HEK293 (cell line): ENCODE results near the gene MYH8.

Experiments
- CTCF ChIA-PET: fragments of 350-600 bp; formaldehyde crosslinking; extraction: SDS; loops from one replicate; lab custom pipeline; 2021; ENCODE audit warnings: antibody characterized with exemption; lab: Yijun Ruan, JAX
- POLR2A ChIA-PET: fragments of 300-600 bp; formaldehyde crosslinking; extraction: SDS; loops from one replicate; lab custom pipeline; 2020; ENCODE audit warnings: antibody characterized with exemption, inconsistent platforms; lab: Yijun Ruan, JAX
- H3K27ac ChIP-seq: fragments of 200-500 bp; sonication (Bioruptor generic); 2 replicates; pipeline ENCODE4 v1.5.1; 2014; ENCODE audit warnings: low read depth, low read length, control low read depth, inconsistent platforms; ENCODE audit errors: extremely low read depth
- H3K36me3 ChIP-seq, 2 experiments: fragments of 200-500 bp in 1 of 2; sonication (Bioruptor generic) in 1 of 2; 1 replicate in 1 of 2; 2 replicates in 1 of 2; pipeline ENCODE4 v1.5.1; 2014 to 2017; ENCODE audit warnings: inconsistent platforms in 2 of 2, low read length in 2 of 2; ENCODE audit not compliant: control insufficient read depth in 2 of 2, insufficient read depth in 1 of 2
- H3K4me1 ChIP-seq: fragments of 200-500 bp; sonication (Bioruptor generic); 2 replicates; pipeline ENCODE4 v1.5.1; 2014; ENCODE audit warnings: mild to moderate bottlenecking, low read length, inconsistent platforms; ENCODE audit not compliant: control insufficient read depth, insufficient read depth
- H3K4me3 ChIP-seq: 2 replicates; pipeline ENCODE4 v1.5.1; 2011; ENCODE audit warnings: low read depth, mild to moderate bottlenecking, control low read depth, low read length, moderate library complexity
- H3K9me3 ChIP-seq: fragments of 200-500 bp; sonication (Bioruptor generic); 2 replicates; pipeline ENCODE4 v1.5.1; 2014; ENCODE audit warnings: low read depth, low read length, inconsistent platforms; ENCODE audit not compliant: control insufficient read depth, insufficient read depth
- EGR2 ChIP-seq: fragments of 450-650 bp; formaldehyde crosslinking; IDR thresholded peaks from 2 replicates; pipeline ENCODE4 v1.5.1; 2016; ENCODE audit warnings: low read depth, missing biosample characterization, missing genetic modification characterization
- FEZF1 ChIP-seq: fragments of 450-650 bp; formaldehyde crosslinking; IDR thresholded peaks from 2 replicates; pipeline ENCODE4 v1.5.1; 2016; ENCODE audit warnings: missing biosample characterization, missing genetic modification characterization
- GLI4 ChIP-seq: fragments of 450-650 bp; formaldehyde crosslinking; IDR thresholded peaks from 2 replicates; pipeline ENCODE4 v1.5.1; 2016; ENCODE audit warnings: missing biosample characterization, missing genetic modification characterization
- KLF7 ChIP-seq: fragments of 450-650 bp; formaldehyde crosslinking; IDR thresholded peaks from 2 replicates; pipeline ENCODE4 v1.5.1; 2016; ENCODE audit warnings: missing biosample characterization, missing genetic modification characterization, borderline replicate concordance
- SALL2 ChIP-seq: fragments of 450-650 bp; formaldehyde crosslinking; IDR thresholded peaks from 2 replicates; pipeline ENCODE4 v1.5.0; 2017; ENCODE audit warnings: missing biosample characterization, mild to moderate bottlenecking, missing genetic modification characterization, borderline replicate concordance
- TRIM28 ChIP-seq: IDR thresholded peaks from 2 replicates; pipeline ENCODE4 v1.6.1; 2011; ENCODE audit warnings: low read length, control low read depth, borderline replicate concordance
- WT1 ChIP-seq: fragments of 450-650 bp; formaldehyde crosslinking; IDR thresholded peaks from 2 replicates; pipeline ENCODE4 v1.5.1; 2016; ENCODE audit warnings: missing biosample characterization, missing genetic modification characterization
- ZBTB17 ChIP-seq: fragments of 450-650 bp; formaldehyde crosslinking; IDR thresholded peaks from 2 replicates; pipeline ENCODE4 v1.5.1; 2016; ENCODE audit warnings: missing biosample characterization, missing genetic modification characterization
- ZBTB21 ChIP-seq: fragments of 450-650 bp; formaldehyde crosslinking; IDR thresholded peaks from 2 replicates; pipeline ENCODE4 v1.5.1; 2017; ENCODE audit warnings: missing biosample characterization, missing genetic modification characterization
- ZBTB48 ChIP-seq: fragments of 450-650 bp; formaldehyde crosslinking; IDR thresholded peaks from 2 replicates; pipeline ENCODE4 v1.5.1; 2016; ENCODE audit warnings: missing biosample characterization, missing genetic modification characterization
- ZEB2 ChIP-seq: fragments of 450-650 bp; formaldehyde crosslinking; IDR thresholded peaks from 2 replicates; pipeline ENCODE4 v1.5.1; 2016; ENCODE audit warnings: missing biosample characterization, missing genetic modification characterization
- ZFP37 ChIP-seq: fragments of 450-650 bp; formaldehyde crosslinking; IDR thresholded peaks from 2 replicates; pipeline ENCODE4 v1.5.1; 2016; ENCODE audit warnings: missing biosample characterization, missing genetic modification characterization
- ZNF133 ChIP-seq: fragments of 450-650 bp; formaldehyde crosslinking; IDR thresholded peaks from 2 replicates; pipeline ENCODE4 v1.5.1; 2016; ENCODE audit warnings: missing biosample characterization, missing genetic modification characterization
- ZNF157 ChIP-seq: fragments of 450-650 bp; formaldehyde crosslinking; IDR thresholded peaks from 2 replicates; pipeline ENCODE4 v1.5.1; 2016; ENCODE audit warnings: missing biosample characterization, missing genetic modification characterization
- ZNF311 ChIP-seq: fragments of 450-650 bp; formaldehyde crosslinking; IDR thresholded peaks from 2 replicates; pipeline ENCODE4 v1.5.1; 2017; ENCODE audit warnings: missing biosample characterization, missing genetic modification characterization, borderline replicate concordance
- ZNF324 ChIP-seq: fragments of 450-650 bp; formaldehyde crosslinking; IDR thresholded peaks from 2 replicates; pipeline ENCODE4 v1.5.1; 2016; ENCODE audit warnings: missing biosample characterization, missing genetic modification characterization
- ZNF354C ChIP-seq: fragments of 450-650 bp; formaldehyde crosslinking; IDR thresholded peaks from 2 replicates; pipeline ENCODE4 v1.5.1; 2016; ENCODE audit warnings: missing biosample characterization, missing genetic modification characterization, low read depth, borderline replicate concordance
- ZNF404 ChIP-seq: fragments of 450-650 bp; formaldehyde crosslinking; IDR thresholded peaks from 2 replicates; pipeline ENCODE4 v1.5.1; 2017; ENCODE audit warnings: missing biosample characterization, missing genetic modification characterization
- ZNF501 ChIP-seq: fragments of 450-650 bp; formaldehyde crosslinking; IDR thresholded peaks from 2 replicates; pipeline ENCODE4 v1.5.1; 2016; ENCODE audit warnings: missing biosample characterization, missing genetic modification characterization
- ZNF510 ChIP-seq: fragments of 450-650 bp; formaldehyde crosslinking; IDR thresholded peaks from 2 replicates; pipeline ENCODE4 v1.5.1; 2018; ENCODE audit warnings: mild to moderate bottlenecking, missing genetic modification characterization, missing biosample characterization; ENCODE audit not compliant: insufficient replicate concordance
- ZNF654 ChIP-seq: fragments of 450-650 bp; formaldehyde crosslinking; IDR thresholded peaks from 2 replicates; pipeline ENCODE4 v1.5.1; 2016; ENCODE audit warnings: low read depth, missing biosample characterization, missing genetic modification characterization
- ZNF660 ChIP-seq: fragments of 450-650 bp; IDR thresholded peaks from 2 replicates; pipeline ENCODE4 v1.5.1; 2018; ENCODE audit warnings: missing biosample characterization, mild to moderate bottlenecking, missing genetic modification characterization
- ZNF830 ChIP-seq: fragments of 450-650 bp; IDR thresholded peaks from 2 replicates; pipeline ENCODE4 v1.5.0; 2018; ENCODE audit warnings: missing biosample characterization, missing genetic modification characterization, low read depth, mild to moderate bottlenecking, moderate library complexity
- TF ChIP-seq, protein P1 (sequence below): fragments of 450-650 bp; formaldehyde crosslinking; IDR thresholded peaks from 2 replicates; pipeline ENCODE4 v1.5.1; 2017; ENCODE audit warnings: missing biosample characterization, missing genetic modification characterization
- TF ChIP-seq, protein P2 (sequence below): fragments of 450-650 bp; formaldehyde crosslinking; IDR thresholded peaks from 2 replicates; pipeline ENCODE4 v1.5.1; 2016; ENCODE audit warnings: missing biosample characterization, missing genetic modification characterization
- TF ChIP-seq, protein P3 (sequence below): fragments of 450-650 bp; formaldehyde crosslinking; IDR thresholded peaks from 2 replicates; pipeline ENCODE4 v1.5.1; 2016; ENCODE audit warnings: missing biosample characterization, missing genetic modification characterization, borderline replicate concordance
- TF ChIP-seq, protein P4 (sequence below): fragments of 450-650 bp; formaldehyde crosslinking; IDR thresholded peaks from 2 replicates; pipeline ENCODE4 v1.5.1; 2017; ENCODE audit warnings: missing biosample characterization, missing genetic modification characterization

The MYH8 gene

DNA sequence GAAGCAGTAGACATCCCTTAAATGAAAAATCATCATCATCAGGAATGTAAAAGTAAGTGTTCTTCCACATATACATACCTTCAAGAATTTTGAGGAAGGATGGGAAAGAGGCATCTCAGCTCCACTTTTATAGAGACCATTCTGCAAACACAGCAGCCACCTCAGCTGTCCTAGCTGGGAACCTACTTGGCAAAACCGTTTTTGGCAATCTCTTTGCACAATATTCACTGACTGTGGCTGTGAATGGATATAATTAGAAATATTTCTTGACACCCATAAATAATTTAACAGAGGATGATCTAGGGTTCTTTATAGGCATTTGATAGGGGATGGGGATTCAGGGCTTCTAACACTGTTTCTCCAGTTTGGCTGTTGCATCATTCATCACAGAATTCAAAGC, 47.7 kb upstream of the MYH8 start, which contains the start of gene MYH4:
TSS of gene MYH4 (minus strand) at position 101 of the 400 bp plus-strand sequence. CDS start 2,814 bp downstream, outside the sequence.
- no peak for TF ChIP-seq ZFP37
- TF ChIP-seq ZEB2 (tag by site-specific recombination), result no peak
- TF ChIP-seq ZNF311 (tag by site-specific recombination), result no peak
- no peak for TF ChIP-seq GLI4
- TF ChIP-seq ZNF501 (tag by site-specific recombination), result no peak
- TF ChIP-seq EGR2 (tag by site-specific recombination), result no peak
- TF ChIP-seq ZNF830 (tag by site-specific recombination), result no peak
- no peak for TF ChIP-seq ZNF324
- TF ChIP-seq ZNF654 (tag by site-specific recombination), result no peak
- no peak for TF ChIP-seq ZBTB21
- TF ChIP-seq FEZF1, result no peak
- no peak for TF ChIP-seq TRIM28
- TF ChIP-seq ZBTB48 (tag by site-specific recombination), result no peak
- TF ChIP-seq ZNF354C, result no peak
- TF ChIP-seq, protein P1, sequence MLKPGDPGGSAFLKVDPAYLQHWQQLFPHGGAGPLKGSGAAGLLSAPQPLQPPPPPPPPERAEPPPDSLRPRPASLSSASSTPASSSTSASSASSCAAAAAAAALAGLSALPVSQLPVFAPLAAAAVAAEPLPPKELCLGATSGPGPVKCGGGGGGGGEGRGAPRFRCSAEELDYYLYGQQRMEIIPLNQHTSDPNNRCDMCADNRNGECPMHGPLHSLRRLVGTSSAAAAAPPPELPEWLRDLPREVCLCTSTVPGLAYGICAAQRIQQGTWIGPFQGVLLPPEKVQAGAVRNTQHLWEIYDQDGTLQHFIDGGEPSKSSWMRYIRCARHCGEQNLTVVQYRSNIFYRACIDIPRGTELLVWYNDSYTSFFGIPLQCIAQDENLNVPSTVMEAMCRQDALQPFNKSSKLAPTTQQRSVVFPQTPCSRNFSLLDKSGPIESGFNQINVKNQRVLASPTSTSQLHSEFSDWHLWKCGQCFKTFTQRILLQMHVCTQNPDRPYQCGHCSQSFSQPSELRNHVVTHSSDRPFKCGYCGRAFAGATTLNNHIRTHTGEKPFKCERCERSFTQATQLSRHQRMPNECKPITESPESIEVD (tag by site-specific recombination), result no peak
- no peak for TF ChIP-seq WT1
- no peak for TF ChIP-seq SALL2 (tag by site-specific recombination)
- TF ChIP-seq, all 188 proteins: peak for 0
- Histone ChIP-seq H3K27ac (no peak within 1 kb of the TSS), H3K4me1 (no peaks in the 10 kb centered on the region), H3K36me3 (no peaks in the 10 kb centered on the region), H3K4me3 (no peak within 1 kb of the TSS), H3K9me3 (no peaks in the 10 kb centered on the region)
- CTCF ChIA-PET, result interaction anchor here (0.6 kb wide), 1 partner anchor 153 kb away, joined by 3 read pairs; no protein-coding TSS in a partner anchor
- POLR2A ChIA-PET, result no interaction called here

DNA sequence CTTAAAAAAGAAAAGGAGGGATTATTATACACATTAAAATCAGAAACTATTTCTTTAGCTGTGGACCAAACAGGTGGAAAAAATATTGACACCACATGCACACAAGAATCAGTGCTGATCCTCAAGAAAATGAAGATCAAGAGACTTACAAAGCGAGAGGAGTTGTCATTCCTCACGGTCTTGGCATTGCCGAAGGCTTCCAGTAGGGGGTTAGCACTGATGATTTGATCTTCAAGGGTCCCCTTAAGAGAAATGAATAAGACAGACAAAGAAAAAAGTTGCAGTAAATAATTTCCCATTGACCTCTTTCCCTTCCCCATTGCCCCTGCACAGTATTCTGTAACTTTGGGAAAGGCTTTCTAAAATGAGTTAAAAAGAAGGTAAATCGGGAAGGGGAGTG, 41.7 kb upstream of the MYH8 start:
- Histone ChIP-seq H3K27ac (no peak overlapping the region), H3K36me3 (no peaks in the 10 kb centered on the region), H3K4me1 (no peaks in the 10 kb centered on the region; the same call in 1 of the 2 replicates), H3K4me3 (no peak overlapping the region), H3K9me3 (no peaks in the 10 kb centered on the region)
- POLR2A ChIA-PET, result no interaction called here
- CTCF ChIA-PET, result interaction anchor here (0.6 to 4.2 kb wide), 4 partner anchors 29 to 155 kb away, joined by 3 to 17 read pairs (median 4); no protein-coding TSS in a partner anchor
- TF ChIP-seq, protein P2, sequence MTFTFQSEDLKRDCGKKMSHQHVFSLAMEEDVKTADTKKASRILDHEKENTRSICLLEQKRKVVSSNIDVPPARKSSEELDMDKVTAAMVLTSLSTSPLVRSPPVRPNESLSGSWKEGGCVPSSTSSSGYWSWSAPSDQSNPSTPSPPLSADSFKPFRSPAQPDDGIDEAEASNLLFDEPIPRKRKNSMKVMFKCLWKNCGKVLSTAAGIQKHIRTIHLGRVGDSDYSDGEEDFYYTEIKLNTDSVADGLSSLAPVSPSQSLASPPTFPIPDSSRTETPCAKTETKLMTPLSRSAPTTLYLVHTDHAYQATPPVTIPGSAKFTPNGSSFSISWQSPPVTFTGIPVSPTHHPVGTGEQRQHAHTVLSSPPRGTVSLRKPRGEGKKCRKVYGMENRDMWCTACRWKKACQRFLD (tag by site-specific recombination), result no peak
- TF ChIP-seq ZNF157 (tag by site-specific recombination) (no peak), ZNF404 (tag by site-specific recombination) (no peak), ZNF660 (tag by site-specific recombination) (no peak), ZNF510 (tag by site-specific recombination) (no peak), ZBTB17 (tag by site-specific recombination) (no peak), KLF7 (tag by site-specific recombination) (no peak), ZNF133 (no peak), ZNF501 (tag by site-specific recombination) (no peak)
- TF ChIP-seq, protein P3, sequence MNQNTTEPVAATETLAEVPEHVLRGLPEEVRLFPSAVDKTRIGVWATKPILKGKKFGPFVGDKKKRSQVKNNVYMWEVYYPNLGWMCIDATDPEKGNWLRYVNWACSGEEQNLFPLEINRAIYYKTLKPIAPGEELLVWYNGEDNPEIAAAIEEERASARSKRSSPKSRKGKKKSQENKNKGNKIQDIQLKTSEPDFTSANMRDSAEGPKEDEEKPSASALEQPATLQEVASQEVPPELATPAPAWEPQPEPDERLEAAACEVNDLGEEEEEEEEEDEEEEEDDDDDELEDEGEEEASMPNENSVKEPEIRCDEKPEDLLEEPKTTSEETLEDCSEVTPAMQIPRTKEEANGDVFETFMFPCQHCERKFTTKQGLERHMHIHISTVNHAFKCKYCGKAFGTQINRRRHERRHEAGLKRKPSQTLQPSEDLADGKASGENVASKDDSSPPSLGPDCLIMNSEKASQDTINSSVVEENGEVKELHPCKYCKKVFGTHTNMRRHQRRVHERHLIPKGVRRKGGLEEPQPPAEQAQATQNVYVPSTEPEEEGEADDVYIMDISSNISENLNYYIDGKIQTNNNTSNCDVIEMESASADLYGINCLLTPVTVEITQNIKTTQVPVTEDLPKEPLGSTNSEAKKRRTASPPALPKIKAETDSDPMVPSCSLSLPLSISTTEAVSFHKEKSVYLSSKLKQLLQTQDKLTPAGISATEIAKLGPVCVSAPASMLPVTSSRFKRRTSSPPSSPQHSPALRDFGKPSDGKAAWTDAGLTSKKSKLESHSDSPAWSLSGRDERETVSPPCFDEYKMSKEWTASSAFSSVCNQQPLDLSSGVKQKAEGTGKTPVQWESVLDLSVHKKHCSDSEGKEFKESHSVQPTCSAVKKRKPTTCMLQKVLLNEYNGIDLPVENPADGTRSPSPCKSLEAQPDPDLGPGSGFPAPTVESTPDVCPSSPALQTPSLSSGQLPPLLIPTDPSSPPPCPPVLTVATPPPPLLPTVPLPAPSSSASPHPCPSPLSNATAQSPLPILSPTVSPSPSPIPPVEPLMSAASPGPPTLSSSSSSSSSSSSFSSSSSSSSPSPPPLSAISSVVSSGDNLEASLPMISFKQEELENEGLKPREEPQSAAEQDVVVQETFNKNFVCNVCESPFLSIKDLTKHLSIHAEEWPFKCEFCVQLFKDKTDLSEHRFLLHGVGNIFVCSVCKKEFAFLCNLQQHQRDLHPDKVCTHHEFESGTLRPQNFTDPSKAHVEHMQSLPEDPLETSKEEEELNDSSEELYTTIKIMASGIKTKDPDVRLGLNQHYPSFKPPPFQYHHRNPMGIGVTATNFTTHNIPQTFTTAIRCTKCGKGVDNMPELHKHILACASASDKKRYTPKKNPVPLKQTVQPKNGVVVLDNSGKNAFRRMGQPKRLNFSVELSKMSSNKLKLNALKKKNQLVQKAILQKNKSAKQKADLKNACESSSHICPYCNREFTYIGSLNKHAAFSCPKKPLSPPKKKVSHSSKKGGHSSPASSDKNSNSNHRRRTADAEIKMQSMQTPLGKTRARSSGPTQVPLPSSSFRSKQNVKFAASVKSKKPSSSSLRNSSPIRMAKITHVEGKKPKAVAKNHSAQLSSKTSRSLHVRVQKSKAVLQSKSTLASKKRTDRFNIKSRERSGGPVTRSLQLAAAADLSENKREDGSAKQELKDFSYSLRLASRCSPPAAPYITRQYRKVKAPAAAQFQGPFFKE (tag by site-specific recombination), result no peak
- TF ChIP-seq, protein P4, sequence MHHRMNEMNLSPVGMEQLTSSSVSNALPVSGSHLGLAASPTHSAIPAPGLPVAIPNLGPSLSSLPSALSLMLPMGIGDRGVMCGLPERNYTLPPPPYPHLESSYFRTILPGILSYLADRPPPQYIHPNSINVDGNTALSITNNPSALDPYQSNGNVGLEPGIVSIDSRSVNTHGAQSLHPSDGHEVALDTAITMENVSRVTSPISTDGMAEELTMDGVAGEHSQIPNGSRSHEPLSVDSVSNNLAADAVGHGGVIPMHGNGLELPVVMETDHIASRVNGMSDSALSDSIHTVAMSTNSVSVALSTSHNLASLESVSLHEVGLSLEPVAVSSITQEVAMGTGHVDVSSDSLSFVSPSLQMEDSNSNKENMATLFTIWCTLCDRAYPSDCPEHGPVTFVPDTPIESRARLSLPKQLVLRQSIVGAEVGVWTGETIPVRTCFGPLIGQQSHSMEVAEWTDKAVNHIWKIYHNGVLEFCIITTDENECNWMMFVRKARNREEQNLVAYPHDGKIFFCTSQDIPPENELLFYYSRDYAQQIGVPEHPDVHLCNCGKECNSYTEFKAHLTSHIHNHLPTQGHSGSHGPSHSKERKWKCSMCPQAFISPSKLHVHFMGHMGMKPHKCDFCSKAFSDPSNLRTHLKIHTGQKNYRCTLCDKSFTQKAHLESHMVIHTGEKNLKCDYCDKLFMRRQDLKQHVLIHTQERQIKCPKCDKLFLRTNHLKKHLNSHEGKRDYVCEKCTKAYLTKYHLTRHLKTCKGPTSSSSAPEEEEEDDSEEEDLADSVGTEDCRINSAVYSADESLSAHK, result no peak
